Osteocyte (in vitro differentiated cells): ENCODE measurements around the gene CDH13. TPM values are rescaled to one million over a fixed set of nuclear protein-coding genes. Genes with fewer than 3 reads are reported as not detected.

Source experiments
- DNase-seq: peaks from one replicate; pipeline ENCODE4 v3.0.0; 2021; ENCODE audit warnings: mixed read lengths; ENCODE audit not compliant: unreplicated experiment; ENCODE audit errors: extremely low spot score
- H3K27ac Mint-ChIP-seq: one replicate; pipeline ENCODE4 v1.8.0; 2021; ENCODE audit warnings: mild to moderate bottlenecking, mixed read lengths; ENCODE audit not compliant: unreplicated experiment
- H3K27me3 Mint-ChIP-seq: one replicate; pipeline ENCODE4 v1.8.0; 2021; ENCODE audit warnings: mixed read lengths; ENCODE audit not compliant: unreplicated experiment
- H3K36me3 Mint-ChIP-seq: one replicate; pipeline ENCODE4 v1.8.0; 2021; ENCODE audit warnings: mixed read lengths; ENCODE audit not compliant: unreplicated experiment
- H3K4me1 Mint-ChIP-seq: one replicate; pipeline ENCODE4 v1.8.0; 2021; ENCODE audit warnings: mixed read lengths; ENCODE audit not compliant: unreplicated experiment
- H3K4me3 Mint-ChIP-seq: one replicate; pipeline ENCODE4 v1.8.0; 2021; ENCODE audit warnings: mild to moderate bottlenecking, moderate library complexity, mixed read lengths; ENCODE audit not compliant: unreplicated experiment
- H3K9me3 Mint-ChIP-seq: one replicate; pipeline ENCODE4 v1.8.0; 2021; ENCODE audit warnings: mixed read lengths; ENCODE audit not compliant: unreplicated experiment
- CTCF ChIP-seq: fragments of 200-600 bp; sonication (generic); IDR thresholded peaks from 2 replicates; pipeline ENCODE4 v1.5.0; 2021; ENCODE audit warnings: antibody characterized with exemption, mild to moderate bottlenecking, moderate library complexity
- total RNA-seq: library from RNA; stranded (reverse); gene quantifications from 2 replicates; pipeline ENCODE4 v1.2.1, GENCODE V29; 2021

Gene CDH13
- total RNA-seq, 1 donor from 2014 or later, result 27.0 TPM

GRCh38 chr16:82655720-82656490 lies 29.1 kb downstream of the CDH13 start:
- Mint-ChIP-seq H3K36me3 (no peaks in the 10 kb centered on the region), H3K4me3 (no peak overlapping the region), H3K9me3 (no peaks in the 10 kb centered on the region), H3K27ac (peak overlapping the region; percentile 96), H3K4me1 (peaks cover 89% of the 10 kb centered on the region), H3K27me3 (no peaks in the 10 kb centered on the region)
- DNase-seq, result no peak
- no peak for TF ChIP-seq CTCF

- H3K27ac Mint-ChIP-seq, result peak overlapping the region; percentile 96
- H3K4me1 Mint-ChIP-seq, result peaks cover 83% of the 10 kb centered on the region
- H3K9me3 Mint-ChIP-seq, result no peaks in the 10 kb centered on the region
- H3K36me3 Mint-ChIP-seq, result no peaks in the 10 kb centered on the region
- H3K4me3 Mint-ChIP-seq, result no peak overlapping the region
- H3K27me3 Mint-ChIP-seq, result no peaks in the 10 kb centered on the region
- no peak for DNase-seq
- no peak for TF ChIP-seq CTCF
Observed at GRCh38 chr16:82657239-82657638, 30.5 kb downstream of the CDH13 start.

GRCh38 chr16:82657786-82658185 lies 31.0 kb downstream of the CDH13 start:
- DNase-seq, result no peak
- H3K27ac Mint-ChIP-seq, result peak overlapping the region; percentile 96
- peaks cover 78% of the 10 kb centered on the region for H3K4me1 Mint-ChIP-seq

GRCh38 chr16:82658796-82659195 lies 32.0 kb downstream of the CDH13 start:
- no peak for TF ChIP-seq CTCF
- H3K27ac Mint-ChIP-seq, result peak overlapping the region; percentile 37
- DNase-seq, result no peak
- H3K4me3 Mint-ChIP-seq, result no peak overlapping the region
- no peaks in the 10 kb centered on the region for H3K36me3 Mint-ChIP-seq
- no peaks in the 10 kb centered on the region for H3K9me3 Mint-ChIP-seq
- peaks cover 68% of the 10 kb centered on the region for H3K4me1 Mint-ChIP-seq
- H3K27me3 Mint-ChIP-seq, result no peaks in the 10 kb centered on the region

More at GRCh38 chr16:82657786-82658185, 31.0 kb downstream of the CDH13 start:
- Mint-ChIP-seq H3K36me3 (no peaks in the 10 kb centered on the region), H3K27me3 (no peaks in the 10 kb centered on the region), H3K9me3 (no peaks in the 10 kb centered on the region), H3K4me3 (no peak overlapping the region)
- TF ChIP-seq CTCF, result no peak

GRCh38 chr16:82660075-82660645 lies 33.4 kb downstream of the CDH13 start:
- TF ChIP-seq CTCF, result no peak
- DNase-seq, result no peak
- peak overlapping the region; percentile 63 for H3K4me3 Mint-ChIP-seq
- H3K27me3 Mint-ChIP-seq, result no peaks in the 10 kb centered on the region
- H3K4me1 Mint-ChIP-seq, result peaks cover 54% of the 10 kb centered on the region
- no peaks in the 10 kb centered on the region for H3K36me3 Mint-ChIP-seq
- peak overlapping the region; percentile 93 for H3K27ac Mint-ChIP-seq
- H3K9me3 Mint-ChIP-seq, result no peaks in the 10 kb centered on the region
